GM18499 (cell line): Measurements from ENCODE around the gene CLIC6.
"Not testable (repeated sequence)": the region's sequence is repeated elsewhere in the genome, so short reads cannot be mapped to it uniquely, and the experiment has no call there.

Source experiments
- ATAC-seq: cut with Tn5 transposase; IDR thresholded peaks from one replicate; pipeline ENCODE4 v1.9.1; 2021; ENCODE audit warnings: moderate number of reproducible peaks; ENCODE audit not compliant: insufficient read depth, unreplicated experiment

The CLIC6 gene

DNA sequence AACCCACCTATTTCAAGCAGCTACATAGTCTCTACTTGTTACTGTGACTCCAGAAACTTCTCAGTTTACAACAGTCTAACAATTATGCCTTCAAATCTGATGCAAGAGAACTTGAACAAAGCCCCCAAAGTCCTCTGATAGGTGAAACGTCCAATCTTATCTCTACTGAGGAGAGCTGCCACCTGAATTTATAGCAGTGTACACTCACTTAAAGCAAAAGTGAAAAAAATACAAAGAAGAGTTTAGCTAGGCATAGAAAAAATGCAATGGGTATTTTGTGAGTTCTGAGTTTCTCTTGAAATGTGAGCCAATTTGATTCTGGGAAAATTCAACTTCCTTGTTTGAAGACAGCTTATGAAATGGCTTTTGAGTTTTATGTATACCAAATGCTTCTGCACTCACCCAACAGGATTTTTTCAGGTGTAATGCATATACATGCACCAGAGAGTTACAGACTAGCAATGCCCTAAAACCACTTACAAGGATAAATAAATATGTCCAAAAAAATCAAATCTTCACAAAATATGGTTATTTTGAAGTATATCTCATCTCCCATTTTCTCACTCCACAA, 17.8 kb upstream of the CLIC6 start:
- ATAC-seq, result no peak

GRCh38 chr21:34651642-34652041, 17.2 kb upstream of the CLIC6 start:
- ATAC-seq, result no peak

DNA sequence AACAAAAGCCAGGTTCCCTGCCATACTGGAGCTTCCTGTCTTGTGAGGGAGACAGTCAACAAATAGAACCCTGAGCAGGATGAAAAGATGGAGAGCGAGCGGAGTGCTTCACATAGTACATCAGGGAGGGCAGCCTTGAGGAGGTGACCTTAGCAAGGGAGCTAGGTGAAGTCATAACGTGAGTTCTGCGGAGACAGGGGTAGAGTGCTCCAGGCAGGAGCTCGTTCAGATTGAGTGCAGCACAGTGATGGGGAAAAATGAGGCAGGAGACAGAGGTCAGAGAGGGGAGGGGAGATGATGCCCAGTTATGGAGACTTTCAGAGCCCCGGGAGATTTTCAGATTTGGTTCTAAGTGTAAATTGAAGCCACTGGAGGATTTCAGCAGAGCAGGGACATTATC, 15.3 kb upstream of the CLIC6 start:
- ATAC-seq, result no peak

GRCh38 chr21:34661848-34662247, 6.9 kb upstream of the CLIC6 start:
- no peak for ATAC-seq

DNA sequence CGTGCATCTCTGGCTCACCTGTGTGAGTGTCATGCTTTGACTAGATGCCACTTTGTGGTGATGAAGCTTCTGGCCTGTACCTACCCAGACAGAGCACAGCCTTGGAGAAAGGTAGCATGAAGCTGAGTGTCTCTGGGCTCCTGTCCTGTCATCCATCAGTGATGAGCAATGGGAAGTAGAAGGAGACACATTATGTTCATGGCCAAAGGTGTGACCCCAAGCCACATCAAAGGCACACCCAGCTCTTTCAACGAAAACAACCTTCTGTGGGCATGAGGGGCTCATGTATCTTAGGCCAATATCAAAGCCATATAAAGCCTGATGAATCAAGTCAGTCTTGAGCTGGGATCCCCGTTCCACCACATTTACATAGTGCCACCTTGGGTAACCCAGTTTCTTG, 1.0 kb upstream of the CLIC6 start:
- ATAC-seq, result no peak

DNA sequence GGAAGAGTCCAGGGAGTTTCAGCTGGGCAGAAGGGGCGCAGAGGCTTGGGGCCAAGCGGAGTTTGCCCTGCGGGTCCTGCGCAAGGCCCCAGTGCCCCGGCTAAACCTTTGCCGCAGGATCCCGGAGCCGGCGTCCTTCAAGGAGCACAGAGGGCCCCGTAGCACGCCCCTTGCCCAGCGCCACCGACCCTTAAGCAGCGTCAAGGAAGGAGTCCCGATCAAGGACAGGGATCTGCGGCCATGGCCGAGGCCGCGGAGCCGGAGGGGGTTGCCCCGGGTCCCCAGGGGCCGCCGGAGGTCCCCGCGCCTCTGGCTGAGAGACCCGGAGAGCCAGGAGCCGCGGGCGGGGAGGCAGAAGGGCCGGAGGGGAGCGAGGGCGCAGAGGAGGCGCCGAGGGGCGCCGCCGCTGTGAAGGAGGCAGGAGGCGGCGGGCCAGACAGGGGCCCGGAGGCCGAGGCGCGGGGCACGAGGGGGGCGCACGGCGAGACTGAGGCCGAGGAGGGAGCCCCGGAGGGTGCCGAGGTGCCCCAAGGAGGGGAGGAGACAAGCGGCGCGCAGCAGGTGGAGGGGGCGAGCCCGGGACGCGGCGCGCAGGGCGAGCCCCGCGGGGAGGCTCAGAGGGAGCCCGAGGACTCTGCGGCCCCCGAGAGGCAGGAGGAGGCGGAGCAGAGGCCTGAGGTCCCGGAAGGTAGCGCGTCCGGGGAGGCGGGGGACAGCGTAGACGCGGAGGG, 520 bp downstream of the CLIC6 start:
- ATAC-seq, result no peak

DNA sequence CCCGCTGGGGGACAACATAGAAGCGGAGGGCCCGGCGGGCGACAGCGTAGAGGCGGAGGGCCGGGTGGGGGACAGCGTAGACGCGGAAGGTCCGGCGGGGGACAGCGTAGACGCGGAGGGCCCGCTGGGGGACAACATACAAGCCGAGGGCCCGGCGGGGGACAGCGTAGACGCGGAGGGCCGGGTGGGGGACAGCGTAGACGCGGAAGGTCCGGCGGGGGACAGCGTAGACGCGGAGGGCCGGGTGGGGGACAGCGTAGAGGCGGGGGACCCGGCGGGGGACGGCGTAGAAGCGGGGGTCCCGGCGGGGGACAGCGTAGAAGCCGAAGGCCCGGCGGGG, 1.1 kb downstream of the CLIC6 start:
- not testable (repeated sequence) for ATAC-seq

DNA sequence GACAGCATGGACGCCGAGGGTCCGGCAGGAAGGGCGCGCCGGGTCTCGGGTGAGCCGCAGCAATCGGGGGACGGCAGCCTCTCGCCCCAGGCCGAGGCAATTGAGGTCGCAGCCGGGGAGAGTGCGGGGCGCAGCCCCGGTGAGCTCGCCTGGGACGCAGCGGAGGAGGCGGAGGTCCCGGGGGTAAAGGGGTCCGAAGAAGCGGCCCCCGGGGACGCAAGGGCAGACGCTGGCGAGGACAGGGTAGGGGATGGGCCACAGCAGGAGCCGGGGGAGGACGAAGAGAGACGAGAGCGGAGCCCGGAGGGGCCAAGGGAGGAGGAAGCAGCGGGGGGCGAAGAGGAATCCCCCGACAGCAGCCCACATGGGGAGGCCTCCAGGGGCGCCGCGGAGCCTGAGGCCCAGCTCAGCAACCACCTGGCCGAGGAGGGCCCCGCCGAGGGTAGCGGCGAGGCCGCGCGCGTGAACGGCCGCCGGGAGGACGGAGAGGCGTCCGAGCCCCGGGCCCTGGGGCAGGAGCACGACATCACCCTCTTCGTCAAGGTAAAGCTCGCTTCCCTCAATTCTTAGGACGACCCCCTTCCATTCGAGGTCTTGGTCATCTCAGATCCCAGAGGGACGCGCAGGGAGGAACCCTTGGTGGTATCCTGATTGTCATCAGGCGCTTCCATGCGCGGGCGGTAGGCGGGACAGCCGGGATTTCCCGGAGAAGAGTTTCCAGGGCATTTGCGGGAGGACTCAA, 1.6 kb downstream of the CLIC6 start:
- no peak for ATAC-seq

- ATAC-seq, result no peak
These were observed 2.2 kb downstream of the CLIC6 start for GRCh38 chr21:34670962-34671348.

DNA sequence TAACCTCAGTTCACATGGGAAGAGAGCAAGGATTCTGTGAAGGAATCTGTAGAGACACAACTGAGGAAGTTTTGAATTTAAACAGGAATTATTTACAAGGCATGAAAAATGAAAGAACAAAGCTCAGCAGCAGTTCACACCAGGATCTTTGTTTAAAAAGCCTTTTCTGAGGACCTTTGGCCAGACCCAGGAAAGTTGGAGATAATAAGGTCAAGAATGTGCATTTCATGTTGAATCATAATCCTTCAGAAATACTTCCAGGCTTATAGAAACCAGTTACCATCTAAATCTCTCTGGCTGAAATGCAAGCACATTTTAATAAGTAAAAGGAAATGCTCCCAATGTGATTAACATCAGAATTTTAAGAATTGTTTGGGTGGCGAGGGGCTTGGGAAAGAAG, 2.7 kb downstream of the CLIC6 start:
- no peak for ATAC-seq

DNA sequence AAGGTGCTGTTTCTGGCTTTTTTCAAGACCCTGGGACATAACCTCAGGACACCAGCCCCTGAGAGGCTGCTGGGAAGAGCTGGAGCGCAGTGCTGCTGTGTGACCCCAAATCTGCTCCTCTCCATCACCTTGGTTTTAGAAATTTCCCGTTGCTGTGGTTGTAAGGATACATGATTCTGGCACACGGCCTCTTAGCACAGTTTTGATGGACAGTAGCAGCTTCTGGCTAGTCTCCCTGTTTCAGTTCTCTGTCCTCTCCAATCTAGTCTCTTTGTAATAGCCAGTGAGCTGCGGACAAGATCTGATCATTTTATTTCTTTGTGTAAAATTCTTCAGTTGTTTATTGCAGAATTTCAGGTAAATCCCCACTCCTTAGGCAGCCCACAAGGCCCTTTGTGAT, 3.1 kb downstream of the CLIC6 start:
- no peak for ATAC-seq

- no peak for ATAC-seq
These were observed 4.2 kb downstream of the CLIC6 start for GRCh38 chr21:34673006-34673405.

DNA sequence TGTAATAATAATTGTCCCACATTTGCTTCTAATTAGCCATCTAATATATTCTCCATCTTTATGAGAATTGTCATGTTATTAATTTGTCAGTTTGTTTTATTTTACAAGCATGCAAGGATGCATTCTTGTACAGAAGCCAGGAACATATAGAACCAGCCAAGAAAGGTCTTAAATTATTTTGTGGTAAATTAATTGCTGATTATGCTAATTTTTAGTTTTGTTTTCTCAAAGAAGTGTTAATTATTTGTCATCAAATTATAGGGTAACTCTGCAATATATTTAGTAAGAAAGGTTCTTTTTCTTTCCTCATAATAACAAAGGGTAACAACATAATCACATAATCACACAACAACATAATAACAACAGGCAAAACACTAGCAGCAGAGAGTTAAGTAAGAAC, 5.7 kb downstream of the CLIC6 start:
- no peak for ATAC-seq

DNA sequence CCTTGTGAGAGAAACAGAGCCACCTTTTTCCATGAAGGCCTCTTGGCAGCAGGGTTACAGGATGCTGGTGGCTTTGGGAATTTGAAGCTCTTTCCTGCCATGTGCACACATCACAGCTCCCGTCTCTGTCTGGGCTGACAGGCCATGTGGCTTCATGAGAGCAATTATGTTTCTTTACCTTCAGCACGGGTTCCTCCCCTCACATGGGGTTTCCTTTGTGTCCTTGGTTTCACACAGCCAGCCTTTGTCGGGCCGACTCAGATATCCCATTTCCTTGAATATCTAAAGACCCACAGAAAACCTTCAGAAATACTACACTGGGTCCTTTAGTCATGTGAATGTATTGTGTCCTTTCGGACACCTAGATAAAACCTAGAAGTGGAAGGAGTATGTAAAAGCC, 7.1 kb downstream of the CLIC6 start:
- ATAC-seq, result no peak

- no peak for ATAC-seq
These were observed 10.3 kb downstream of the CLIC6 start for GRCh38 chr21:34679051-34679450.

DNA sequence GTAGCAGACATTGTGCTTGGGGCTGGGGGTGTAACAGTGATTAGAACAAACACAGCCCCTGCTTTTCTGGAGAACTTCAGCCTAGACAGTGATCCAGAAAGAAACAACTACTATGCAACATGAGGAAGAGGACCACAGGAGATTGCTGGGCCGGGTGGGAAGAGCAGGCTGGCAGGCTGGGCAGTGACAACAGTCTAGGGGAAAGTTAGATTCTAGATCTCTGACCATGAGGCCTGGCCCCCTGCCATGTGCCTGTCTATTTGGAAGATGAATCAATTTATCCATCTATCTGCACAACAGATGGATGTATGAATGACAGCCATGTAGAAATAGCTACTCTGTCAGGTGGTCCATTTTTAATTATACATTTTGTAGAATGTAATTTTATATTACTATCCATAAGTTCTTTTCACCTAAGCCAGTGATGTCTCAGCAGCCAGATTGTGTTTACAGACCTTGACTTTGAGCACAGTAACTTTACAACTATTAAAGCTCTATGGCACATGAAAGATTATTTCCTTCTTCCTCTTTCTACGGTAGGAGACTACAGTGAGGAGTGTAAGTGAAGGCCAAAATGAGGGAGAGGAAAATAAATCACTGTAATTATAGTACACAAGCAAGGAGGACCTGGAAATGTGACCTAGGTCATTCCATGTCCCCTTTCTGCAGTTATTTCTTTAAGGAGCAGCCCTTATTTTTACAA, 15.5 kb downstream of the CLIC6 start:
- no peak for ATAC-seq

DNA sequence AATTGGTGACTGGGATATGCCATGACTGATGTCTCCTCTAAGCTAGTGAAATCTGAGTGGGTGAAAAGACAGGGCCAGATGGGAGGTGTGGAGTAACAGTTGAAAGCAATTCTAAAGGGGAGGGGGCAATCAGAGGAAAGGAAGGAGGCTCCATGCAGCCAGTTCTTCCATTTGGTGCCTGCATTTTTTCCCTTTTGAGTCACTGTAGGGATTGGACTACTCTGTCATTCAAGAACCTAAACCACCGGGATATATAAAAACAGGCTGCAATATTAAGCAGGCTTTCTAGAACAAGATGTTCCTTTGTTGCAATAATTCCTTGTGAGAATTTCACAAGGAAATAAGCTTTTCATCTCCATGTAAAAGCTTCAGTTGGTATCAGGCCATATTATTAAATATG, 18.3 kb downstream of the CLIC6 start:
- no peak for ATAC-seq

DNA sequence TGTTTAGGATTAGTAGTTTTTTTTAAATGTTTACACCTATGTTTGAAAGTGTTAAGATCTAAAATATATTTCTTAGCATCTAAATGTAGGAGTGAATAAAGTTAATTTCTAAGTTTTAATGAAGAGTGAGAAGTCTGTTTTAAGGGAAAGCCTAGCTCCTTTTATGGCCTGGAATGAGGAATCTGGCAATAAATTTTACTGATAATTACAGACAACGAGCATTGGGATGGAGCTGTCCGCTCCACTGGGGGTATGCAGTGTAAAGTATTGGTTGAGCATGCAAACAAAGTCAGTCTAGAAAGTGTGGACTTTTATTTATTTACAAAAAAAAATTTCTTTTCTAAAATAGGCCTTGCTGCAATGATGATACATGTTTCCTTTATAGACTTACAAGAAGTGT, 19.0 kb downstream of the CLIC6 start:
- no peak for ATAC-seq

- no peak for ATAC-seq
These were observed 19.4 kb downstream of the CLIC6 start for GRCh38 chr21:34688145-34688544.

DNA sequence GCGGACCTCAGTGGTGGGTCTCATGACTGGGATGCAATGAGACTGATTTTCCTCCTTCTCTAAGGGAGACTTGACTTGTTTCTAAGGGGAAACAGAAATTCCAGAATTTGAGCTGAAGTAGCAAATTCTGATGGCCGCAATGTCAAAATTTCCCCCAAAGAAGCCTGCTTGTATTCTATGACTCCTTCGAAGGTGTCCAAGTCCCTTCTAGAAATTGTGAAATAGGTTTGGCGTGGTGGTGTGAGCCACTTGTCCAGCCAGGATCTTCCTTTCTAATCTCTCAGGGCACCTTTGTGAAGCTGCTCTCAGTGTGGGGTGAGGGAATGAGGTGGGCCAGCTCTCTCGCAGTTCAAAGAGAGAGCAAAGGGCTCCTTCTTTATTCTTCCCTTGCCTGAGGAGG, 19.9 kb downstream of the CLIC6 start:
- ATAC-seq, result no peak

- ATAC-seq, result no peak
These were observed 21.4 kb downstream of the CLIC6 start for GRCh38 chr21:34690041-34690792.
